Activated CD4-positive, alpha-beta T cell treated with anti-CD3 and anti-CD28 coated beads, Interleukin-2, amount 50 U/mL, for 4 hours (primary cell): ENCODE measurements around the gene KLF1.
"Not testable (repeated sequence)": the region's sequence is repeated elsewhere in the genome, so short reads cannot be mapped to it uniquely, and the experiment has no call there.

Experiments
- DNase-seq, 2 experiments: peaks; one replicate each; pipeline ENCODE4 v3.0.0-alpha.2; 2020

KLF1 gene

GRCh38 chr19:12890787-12891552, 4.0 kb upstream of the KLF1 start, which contains the start of gene GCDH:
Gene GCDH (plus strand): TSS chr19:12891160. CDS start chr19:12891305, 145 bp downstream.
- peak; percentile 96 for DNase-seq

GRCh38 chr19:12890299-12890786, 3.3 kb upstream of the KLF1 start:
- not testable (repeated sequence) for DNase-seq

GRCh38 chr19:12888006-12888603, 1.1 kb upstream of the KLF1 start:
- no peak for DNase-seq

DNA sequence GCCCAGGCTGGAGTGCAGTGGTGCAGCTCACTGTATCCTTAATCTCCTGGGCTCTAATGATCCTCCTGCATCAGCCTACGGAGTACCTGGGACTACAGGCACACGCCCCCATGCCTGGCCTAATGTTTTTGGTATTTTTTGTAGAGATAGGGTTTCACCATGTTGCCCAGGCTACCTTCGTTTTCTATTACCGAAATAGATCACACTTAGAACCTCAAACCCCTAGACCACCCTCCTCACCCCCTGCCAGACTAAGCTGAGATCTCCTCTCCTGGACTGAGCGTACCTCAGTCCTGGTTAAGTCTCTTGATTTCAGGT, 391 bp downstream of the KLF1 start:
- DNase-seq: no peak

DNA sequence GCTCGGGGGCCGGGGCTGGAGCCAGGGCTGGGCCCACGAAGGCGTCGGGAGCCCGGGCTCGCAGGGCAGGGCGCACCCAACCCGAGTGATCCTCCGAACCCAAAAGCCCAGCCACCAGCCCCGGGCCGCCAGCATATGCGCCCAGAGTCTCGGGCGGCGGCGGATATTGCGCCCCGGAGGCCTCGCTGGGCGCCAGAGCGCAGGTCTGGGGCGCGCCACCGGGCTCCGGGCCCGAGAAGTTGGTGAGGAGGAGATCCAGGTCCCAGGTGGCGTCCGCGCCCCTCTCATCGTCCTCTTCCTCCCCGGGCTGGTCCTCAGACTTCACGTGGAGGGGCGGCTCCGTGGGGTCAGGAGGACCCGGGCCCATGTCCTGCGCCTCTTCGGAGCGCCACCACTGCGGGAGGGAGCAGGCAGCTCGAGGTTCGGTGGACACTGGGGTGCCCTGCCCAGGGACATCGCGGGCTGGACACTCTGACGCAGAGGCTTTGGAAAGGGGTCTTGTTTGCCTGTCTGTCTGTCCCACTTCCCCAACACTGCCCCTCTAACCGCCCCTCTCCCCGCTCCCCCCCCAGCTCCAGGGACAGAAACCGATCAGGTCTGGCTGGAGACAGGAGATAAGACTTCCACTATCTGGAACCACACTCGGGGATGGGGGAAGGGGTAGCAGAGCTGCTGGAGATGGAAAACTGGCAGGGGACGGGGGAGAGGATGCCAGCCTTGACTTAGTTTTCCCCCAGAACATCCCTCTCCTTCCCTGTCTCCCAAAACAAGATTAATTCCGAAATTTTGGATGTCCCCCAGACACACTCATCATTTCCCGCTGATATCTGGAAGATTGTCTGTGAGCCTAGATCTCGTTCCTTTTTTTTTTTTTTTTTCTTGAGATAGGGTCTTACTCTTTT, 1.0 kb downstream of the KLF1 start:
- DNase-seq: no peak

DNA sequence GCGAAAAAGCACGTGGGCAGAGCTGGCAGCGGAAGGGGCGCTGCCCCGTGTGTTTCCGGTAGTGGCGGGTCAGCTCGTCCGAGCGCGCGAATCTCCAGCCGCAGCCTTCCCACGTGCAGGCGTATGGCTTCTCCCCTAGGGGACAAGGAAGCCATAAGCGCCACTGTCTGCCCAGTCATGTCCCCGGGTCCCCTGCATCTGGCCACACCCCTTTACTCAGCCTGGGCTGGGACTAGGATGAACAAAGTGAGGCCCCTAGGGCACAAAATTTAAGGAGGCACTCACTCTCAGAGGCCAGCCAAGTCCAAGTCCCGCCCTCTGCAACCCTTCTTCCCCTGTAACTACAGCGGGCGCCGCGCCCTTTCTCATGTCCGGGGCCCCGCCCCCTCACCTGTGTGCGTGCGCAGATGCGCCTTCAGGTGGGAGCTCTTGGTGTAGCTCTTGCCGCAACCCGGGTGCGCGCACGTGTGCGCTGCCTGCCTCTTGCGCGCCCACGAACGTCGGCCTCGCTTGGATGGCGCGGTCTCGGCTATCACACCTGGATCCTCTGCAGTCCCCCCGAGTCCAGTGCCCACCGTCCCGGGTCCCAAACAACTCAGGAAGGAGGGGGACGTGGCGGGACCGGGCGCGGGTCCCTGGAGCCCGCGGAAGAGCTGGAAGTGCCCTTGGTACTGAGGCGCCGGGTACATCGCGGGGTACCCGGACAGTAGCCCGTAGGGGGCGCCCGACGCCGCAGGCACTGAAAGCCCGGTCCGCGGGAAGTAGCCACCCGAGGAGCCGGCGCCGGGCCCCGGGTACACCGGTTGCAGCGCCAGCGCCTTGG, 1.9 kb downstream of the KLF1 start:
- peak; percentile 83 to 86 for DNase-seq

- DNase-seq: no peak
These were observed 2.4 kb downstream of the KLF1 start for GRCh38 chr19:12884627-12884925.

- DNase-seq: no peak
These were observed 2.8 kb downstream of the KLF1 start for GRCh38 chr19:12884202-12884601.

GRCh38 chr19:12882589-12882988, 4.4 kb downstream of the KLF1 start:
- no peak for DNase-seq

DNA sequence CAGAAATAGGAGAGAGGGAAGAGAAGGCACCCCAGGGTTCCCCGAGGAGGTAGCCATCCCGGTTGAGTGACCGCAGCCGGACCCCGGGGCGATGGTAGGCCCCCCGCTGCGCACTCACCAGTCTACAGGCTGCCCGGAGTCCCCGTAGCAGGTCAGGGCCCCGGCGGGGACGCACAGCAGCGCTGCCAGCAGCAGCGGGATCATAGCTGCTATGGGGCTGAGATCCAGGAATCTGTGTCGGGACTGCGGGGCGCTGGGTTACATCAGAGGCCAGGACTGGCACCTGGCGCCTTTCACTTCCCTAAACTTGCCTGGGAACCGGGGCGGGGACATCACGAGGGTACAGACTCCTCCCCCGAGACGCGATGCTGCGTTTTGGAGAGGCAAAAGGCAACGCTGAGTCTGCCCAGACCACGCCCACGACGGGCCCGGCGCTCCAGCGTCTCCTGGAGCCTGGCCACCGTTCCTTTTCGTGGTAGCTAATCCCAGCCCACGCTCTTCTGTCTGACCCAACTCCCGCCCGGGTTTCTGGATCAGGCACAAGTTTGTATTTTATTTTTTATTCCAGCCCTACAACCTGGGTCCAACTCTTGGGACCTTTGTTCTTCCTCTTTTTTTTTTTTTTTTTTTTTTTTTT, 5.7 kb downstream of the KLF1 start, which contains the start of gene DNASE2:
DNASE2 (minus strand) TSS at position 278 of the 637 bp plus-strand sequence; CDS start at position 204, 74 bp downstream.
- DNase-seq: peak; percentile 87 to 88

GRCh38 chr19:12880551-12881171, 6.3 kb downstream of the KLF1 start:
- DNase-seq: no peak

DNA sequence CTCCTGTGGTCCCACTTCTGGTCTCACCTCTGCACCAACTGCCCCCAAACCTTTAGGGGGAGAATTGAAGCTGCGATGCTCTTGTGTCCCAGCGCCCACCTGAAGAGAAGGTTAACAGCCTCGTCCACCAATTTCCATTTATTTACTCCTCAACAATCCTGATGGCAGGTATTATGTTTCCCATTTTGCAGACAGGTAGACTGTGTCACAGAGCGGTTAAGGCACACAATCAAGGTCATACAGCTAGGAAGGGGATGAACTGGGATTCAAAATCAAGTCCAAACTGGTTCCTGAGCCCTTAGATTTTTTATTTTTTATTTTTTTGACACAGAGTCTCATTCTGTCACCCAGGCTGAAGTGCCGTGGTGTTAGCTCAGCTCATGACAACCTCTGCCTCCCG, 11.9 kb downstream of the KLF1 start:
- DNase-seq: no peak

DNA sequence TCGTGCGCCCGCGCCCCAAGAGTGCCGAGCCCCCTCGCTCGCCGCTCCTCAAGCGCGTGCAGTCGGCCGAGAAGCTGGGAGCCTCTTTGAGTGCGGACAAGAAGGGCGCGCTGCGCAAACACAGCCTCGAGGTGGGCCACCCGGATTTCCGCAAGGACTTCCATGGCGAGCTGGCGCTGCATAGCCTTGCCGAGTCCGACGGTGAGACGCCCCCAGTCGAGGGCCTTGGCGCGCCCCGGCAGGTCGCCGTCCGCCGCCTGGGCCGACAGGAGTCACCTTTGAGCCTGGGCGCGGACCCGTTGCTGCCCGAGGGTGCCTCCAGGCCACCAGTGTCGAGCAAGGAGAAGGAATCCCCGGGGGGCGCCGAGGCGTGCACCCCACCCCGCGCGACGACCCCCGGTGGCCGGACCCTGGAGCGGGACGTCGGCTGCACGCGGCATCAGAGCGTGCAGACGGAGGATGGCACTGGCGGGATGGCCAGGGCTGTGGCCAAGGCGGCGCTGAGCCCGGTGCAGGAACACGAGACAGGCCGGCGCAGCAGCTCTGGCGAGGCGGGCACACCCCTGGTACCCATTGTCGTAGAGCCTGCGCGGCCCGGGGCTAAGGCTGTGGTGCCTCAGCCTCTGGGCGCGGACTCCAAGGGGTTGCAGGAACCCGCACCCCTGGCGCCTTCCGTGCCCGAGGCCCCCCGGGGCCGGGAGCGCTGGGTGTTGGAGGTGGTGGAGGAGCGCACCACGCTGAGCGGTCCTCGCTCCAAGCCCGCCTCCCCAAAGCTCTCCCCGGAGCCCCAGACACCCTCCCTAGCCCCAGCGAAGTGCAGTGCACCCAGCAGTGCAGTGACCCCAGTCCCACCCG, 12.9 kb downstream of the KLF1 start:
- no peak for DNase-seq

- no peak for DNase-seq
These were observed 13.8 kb downstream of the KLF1 start for GRCh38 chr19:12872941-12873890.

GRCh38 chr19:12872255-12872654, 14.7 kb downstream of the KLF1 start:
- DNase-seq: no peak

- DNase-seq: no peak
These were observed 15.3 kb downstream of the KLF1 start for GRCh38 chr19:12871681-12872080.

DNA sequence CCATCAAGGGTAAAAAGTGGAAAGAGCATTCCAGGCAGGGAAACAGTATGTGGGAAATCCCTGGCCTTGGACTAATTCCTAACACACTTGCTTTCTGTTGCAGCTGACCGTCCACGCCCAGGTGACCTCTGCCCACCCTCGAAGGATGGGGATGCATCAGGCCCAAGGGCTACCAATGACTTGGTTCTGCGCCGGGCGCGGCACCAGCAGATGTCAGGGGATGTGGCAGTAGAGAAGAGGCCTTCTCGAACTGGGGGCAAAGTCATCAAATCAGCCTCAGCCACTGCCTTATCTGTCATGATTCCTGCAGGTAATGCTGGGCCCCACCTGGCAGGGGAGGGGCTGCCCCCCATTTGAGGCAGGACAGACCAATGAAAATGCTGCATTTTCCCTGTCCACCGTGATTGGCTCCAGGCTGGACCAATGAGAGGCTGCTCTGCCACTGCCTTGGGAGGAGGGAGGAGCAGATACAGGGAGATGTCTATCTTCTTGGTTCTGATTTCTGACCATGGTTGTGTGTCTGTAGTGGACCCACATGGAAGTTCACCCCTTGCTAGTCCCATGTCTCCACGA, 18.4 kb downstream of the KLF1 start:
- no peak for DNase-seq

GRCh38 chr19:12867120-12868099, 19.6 kb downstream of the KLF1 start:
- DNase-seq: peak in 1 of 2 experiments; percentile 43
